SK-N-SH (cell line): ENCODE data around the gene PHPT1.

Source experiments
- ELF1 ChIP-seq: IDR thresholded peaks from 2 replicates; pipeline ENCODE4 v1.4.0; 2012
- NFIC ChIP-seq: IDR thresholded peaks from 2 replicates; pipeline ENCODE4 v1.4.0; 2012; ENCODE audit warnings: borderline replicate concordance
- RAD21 ChIP-seq: IDR thresholded peaks from 2 replicates; pipeline ENCODE4 v1.6.1; 2012; ENCODE audit warnings: mild to moderate bottlenecking, low read length
- TAF1 ChIP-seq: IDR thresholded peaks from 2 replicates; pipeline ENCODE4 v1.6.1; 2012; ENCODE audit warnings: low read depth, mild to moderate bottlenecking, low read length, moderate library complexity, borderline replicate concordance
- TF ChIP-seq, protein P1 (sequence below): fragments of 200-600 bp; sonication (generic); IDR thresholded peaks from 2 replicates; pipeline ENCODE4 v1.6.1; 2017; ENCODE audit warnings: antibody characterized with exemption, mild to moderate bottlenecking, moderate library complexity
- TF ChIP-seq, protein P2 (sequence below): IDR thresholded peaks from 2 replicates; pipeline ENCODE4 v1.4.0; 2012; ENCODE audit warnings: low read depth, borderline replicate concordance
- TF ChIP-seq, protein P3 (sequence below): IDR thresholded peaks from 2 replicates; pipeline ENCODE4 v1.4.0; 2012; ENCODE audit warnings: low read depth, borderline replicate concordance

DNA sequence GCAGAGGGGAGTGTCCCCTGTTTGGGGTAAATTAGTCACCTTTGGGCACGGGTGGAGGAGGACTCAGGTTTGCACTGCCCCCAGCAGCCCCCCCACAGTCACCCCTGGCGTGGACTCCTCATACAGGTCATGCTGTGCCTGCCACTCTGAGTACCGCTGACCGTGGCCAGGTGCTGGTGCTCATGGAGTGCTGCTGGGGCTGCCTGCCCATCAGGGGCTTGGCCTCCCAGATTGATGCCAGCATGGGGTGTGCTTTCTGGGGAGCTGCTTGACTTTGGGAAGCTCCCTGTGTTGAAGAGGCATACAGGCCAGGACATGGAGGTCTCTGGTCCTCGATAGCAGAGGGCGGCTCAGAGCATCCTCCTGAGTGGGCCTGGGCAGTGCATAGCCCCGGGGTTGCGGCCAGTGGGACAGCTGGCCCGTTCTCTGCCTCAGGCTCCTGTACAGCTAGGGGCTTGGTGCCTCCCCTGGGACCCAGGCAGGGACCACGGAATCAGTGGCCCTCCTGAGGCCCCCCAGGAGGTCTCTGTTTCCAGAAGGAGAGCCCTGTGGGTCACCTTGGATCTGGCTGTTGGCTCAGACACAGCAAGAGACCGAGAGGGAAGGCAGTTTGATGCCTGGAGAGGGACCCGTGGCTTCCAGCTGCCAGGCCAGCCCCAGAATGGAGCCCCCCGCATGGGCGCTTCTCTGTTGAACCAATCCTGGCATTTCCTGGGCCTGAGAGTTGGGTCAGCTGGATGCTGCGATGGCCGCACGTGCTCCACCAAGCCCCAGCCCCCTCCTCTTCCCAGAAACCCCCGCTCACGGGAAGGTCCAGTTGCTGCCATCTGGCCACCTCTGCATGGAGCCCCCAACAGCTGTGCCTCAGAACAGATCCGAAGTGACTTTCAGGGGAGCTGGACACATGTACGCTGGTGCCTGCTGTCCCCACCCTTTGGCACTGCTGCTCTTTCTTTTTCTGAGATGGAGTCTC, 13.0 kb upstream of the PHPT1 start:
- TF ChIP-seq TAF1 (no peak), RAD21 (no peak), NFIC (no peak), ELF1 (no peak)
- TF ChIP-seq, protein P1, sequence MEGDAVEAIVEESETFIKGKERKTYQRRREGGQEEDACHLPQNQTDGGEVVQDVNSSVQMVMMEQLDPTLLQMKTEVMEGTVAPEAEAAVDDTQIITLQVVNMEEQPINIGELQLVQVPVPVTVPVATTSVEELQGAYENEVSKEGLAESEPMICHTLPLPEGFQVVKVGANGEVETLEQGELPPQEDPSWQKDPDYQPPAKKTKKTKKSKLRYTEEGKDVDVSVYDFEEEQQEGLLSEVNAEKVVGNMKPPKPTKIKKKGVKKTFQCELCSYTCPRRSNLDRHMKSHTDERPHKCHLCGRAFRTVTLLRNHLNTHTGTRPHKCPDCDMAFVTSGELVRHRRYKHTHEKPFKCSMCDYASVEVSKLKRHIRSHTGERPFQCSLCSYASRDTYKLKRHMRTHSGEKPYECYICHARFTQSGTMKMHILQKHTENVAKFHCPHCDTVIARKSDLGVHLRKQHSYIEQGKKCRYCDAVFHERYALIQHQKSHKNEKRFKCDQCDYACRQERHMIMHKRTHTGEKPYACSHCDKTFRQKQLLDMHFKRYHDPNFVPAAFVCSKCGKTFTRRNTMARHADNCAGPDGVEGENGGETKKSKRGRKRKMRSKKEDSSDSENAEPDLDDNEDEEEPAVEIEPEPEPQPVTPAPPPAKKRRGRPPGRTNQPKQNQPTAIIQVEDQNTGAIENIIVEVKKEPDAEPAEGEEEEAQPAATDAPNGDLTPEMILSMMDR = no peak
- TF ChIP-seq, protein P2, sequence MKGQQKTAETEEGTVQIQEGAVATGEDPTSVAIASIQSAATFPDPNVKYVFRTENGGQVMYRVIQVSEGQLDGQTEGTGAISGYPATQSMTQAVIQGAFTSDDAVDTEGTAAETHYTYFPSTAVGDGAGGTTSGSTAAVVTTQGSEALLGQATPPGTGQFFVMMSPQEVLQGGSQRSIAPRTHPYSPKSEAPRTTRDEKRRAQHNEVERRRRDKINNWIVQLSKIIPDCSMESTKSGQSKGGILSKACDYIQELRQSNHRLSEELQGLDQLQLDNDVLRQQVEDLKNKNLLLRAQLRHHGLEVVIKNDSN = no peak
- TF ChIP-seq, protein P3, sequence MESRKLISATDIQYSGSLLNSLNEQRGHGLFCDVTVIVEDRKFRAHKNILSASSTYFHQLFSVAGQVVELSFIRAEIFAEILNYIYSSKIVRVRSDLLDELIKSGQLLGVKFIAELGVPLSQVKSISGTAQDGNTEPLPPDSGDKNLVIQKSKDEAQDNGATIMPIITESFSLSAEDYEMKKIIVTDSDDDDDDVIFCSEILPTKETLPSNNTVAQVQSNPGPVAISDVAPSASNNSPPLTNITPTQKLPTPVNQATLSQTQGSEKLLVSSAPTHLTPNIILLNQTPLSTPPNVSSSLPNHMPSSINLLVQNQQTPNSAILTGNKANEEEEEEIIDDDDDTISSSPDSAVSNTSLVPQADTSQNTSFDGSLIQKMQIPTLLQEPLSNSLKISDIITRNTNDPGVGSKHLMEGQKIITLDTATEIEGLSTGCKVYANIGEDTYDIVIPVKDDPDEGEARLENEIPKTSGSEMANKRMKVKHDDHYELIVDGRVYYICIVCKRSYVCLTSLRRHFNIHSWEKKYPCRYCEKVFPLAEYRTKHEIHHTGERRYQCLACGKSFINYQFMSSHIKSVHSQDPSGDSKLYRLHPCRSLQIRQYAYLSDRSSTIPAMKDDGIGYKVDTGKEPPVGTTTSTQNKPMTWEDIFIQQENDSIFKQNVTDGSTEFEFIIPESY = no peak
